NCI-H187 treated with DMSO at 0.1 percent for 48 hours (cell line): ENCODE results near the gene SLC38A3.
"Not testable (repeated sequence)": the region's sequence is repeated elsewhere in the genome, so short reads cannot be mapped to it uniquely, and the experiment has no call there.

ENCODE experiments used
- DNase-seq: peaks from one replicate; lab custom pipeline; 2025; lab: John Stamatoyannopoulos, UW

Gene SLC38A3

DNA sequence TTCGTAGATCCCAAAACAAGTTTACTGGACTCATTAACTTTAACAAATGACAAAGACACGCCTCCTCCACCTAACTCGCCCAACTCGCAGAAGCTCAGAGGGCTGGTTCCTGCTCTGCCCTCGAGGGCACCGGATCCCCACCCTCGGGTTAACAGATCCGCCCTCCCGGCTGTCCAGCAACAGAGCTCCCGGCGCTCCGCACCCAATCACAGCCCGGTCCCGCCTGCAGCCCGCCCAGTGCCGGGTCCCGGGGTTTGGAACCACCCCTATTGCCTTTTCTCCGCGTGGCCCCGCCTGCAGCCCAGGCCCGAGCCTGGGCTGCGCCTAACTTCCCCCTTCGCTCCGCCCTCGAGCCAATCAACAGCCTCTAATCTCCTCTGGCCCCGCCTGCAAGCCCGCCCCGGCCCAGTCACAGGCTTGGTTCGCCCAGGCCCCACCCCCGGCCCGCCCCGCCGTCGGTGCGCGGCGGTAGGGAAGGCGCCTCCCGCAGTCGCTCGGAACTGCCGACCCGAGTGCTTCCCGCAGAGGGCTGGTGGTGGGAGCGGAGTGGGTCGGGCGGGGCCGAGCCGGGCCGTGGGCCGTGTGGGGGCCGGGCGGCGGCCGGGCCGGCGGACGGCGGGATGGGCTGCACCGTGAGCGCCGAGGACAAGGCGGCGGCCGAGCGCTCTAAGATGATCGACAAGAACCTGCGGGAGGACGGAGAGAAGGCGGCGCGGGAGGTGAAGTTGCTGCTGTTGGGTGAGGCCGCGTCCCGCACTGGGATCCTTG is 30.8 kb downstream of the SLC38A3 start, which contains the start of gene GNAI2:
TSS of gene GNAI2 (plus strand) at position 489 of the 768 bp plus-strand sequence. CDS start at position 621, 132 bp downstream.
- DNase-seq = peak; percentile 76

DNA sequence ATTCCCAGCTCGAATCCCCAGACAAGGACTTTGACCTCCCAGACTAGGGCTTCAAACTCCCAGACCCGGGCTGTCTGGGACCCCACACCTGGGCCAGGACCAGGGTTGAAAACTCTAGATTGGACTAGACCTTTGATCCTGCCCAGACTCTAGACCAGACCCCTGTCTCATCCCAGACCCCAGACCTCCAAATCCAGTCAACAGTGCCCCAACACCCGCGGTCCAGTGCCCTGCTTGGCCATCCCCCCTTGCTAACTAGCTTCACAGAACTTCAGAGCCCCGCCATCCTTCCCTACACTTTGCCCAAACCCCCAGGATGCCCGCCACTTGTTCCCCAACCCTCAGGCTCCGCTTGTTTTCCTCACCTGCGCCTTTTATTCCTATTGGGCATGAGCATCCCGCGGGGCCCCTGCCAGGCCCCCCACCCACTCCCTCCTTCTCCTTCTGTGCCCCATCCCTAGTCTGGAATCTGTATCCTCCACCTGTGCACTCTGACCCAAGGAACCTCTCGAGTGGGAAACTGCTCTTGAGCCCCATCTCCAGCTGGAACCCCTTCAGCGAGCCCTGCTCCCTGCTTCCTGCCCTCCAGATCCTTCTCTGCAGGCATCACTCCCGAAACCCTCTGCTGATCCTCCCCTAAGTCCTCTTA is 31.5 kb downstream of the SLC38A3 start:
- no peak for DNase-seq

DNA sequence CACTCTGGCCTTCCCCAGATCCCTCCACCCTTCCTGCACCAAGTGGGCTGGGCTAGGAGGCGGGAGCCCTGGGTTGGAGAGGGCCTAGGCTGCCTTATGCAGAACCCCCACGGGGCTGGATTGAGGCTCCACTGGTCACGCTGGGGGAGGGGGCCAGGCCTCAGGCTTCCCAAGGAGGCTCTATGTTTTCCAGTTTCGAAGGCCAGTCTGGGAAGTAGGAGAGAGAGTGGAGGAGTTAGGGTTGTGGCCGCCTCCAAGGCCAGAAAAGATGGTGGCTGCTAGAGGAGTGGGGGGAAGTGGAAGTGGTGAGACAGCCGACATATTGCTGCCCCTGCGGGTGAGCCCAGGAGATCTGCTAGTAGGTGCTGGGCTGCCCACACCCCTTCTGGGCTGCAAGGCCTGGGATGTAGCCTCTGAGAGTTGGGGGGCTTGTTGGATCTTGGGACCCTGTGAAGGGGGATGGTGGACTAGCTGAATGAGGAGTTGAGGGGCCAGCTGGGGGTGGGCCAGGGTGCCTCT is 32.1 kb downstream of the SLC38A3 start:
- no peak for DNase-seq

DNA sequence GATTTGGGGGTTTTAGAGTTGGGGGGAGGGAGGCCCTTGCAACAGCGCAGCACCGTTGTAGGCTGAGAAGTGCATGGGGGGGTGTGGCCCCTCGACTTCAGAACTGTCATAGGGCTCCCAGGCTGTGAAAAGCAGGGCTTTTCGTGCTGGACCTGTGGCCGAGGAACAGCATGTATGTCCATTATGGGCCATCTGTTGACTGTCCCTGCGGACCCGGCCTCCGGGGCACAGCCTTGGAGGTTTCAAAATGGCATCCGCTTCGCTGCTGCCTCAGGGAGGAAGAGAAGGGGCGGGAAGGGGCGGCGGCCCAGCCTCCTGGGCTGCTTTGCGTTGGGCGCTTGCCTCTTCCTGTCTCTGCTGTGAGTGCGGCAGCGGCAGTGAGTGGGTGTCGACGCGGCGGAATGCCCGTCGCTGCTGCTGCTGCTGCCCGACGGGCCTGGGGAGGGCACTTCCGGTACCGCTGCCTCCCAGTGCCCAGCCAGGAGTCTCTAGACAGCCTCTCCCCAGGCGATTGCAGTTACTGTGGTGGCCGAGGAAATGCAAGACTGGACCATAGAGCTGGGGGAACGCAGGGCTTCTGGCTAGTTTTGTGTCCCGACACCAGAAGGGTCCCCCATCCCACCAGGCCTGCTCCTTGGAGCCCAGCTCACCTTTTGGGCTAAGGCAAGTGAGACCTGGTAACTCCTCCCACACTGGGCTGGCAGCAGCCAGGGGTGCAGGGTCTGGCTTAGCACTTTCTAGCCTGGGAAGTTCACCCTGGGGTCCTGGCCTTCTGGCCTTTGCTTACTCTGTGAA is 32.9 kb downstream of the SLC38A3 start:
- no peak for DNase-seq

- DNase-seq = no peak
Observed at GRCh38 chr3:50238549-50239026, 33.5 kb downstream of the SLC38A3 start.

GRCh38 chr3:50239649-50240048 is 34.6 kb downstream of the SLC38A3 start:
- DNase-seq = no peak

- no peak for DNase-seq
Observed at GRCh38 chr3:50241163-50241562, 36.1 kb downstream of the SLC38A3 start.

GRCh38 chr3:50241713-50242380 is 36.8 kb downstream of the SLC38A3 start:
- no peak for DNase-seq

DNA sequence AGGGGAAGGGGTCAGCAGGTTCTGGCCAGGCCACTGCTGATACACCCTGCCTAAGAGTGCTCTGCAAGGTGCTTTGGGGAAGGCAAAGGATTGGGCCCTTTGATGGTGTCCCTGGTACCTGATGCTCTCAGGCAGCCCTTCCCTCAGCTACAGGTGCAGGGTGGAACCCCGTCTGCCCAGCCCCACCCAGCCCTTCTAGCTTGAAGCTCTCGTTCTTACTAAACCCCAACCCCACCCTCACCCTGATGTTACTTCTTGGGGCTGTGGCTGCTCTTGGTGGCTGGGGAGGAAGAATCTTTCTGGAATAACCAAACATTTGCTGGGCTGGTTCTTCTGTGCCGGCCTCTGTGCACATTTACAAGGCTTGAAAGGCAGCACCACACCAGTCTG is 37.3 kb downstream of the SLC38A3 start:
- DNase-seq = no peak

DNA sequence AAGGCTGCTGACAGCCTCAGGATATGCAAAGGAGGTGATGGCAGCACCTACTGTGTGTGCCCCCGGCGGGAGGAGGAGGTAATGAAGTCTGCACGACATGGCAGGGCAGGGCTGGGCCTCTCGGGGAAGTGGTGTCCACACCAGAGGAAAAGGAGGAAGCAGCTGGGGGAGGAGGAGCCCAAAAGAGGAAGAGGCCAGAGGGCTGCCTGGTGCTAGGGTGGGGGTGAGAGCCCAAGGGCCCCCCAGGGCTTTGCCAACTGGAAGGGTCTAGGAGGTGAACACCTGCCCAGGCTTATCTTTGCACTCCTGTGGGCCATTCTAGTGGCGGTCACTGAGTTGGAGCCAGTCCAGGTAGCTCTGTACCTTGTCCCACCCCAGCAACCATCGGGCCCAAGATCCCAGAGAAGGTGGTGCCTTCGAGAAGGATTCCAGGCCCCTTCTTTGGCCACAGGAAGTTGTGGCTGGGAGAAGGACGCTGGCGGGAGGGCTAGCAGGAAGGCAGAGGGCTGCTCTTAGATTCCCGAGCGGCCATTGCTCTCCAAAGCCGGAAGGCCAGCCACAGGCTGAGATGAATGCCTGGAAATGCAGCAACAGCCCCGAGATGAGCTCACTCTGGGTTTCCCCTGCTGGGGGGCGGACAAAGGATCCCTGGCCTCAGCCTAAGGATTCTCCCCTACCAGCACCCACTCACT is 37.9 kb downstream of the SLC38A3 start:
- DNase-seq = no peak

DNA sequence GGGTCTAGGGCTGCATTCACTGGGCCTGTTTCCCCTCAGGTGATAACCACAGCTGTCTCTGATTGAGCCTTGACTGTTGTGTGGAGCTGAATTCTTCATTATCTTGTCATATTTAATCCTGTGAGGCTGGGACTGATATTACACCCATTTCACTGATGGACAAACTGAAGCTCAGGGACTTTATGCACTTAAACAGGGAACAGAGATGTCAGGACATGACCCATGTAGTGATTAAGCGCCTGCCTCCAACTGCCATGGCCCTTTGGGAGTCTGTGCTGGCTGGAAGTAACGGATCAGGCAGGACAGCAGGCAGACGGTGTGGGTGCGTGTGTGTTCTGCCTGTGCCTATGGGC is 38.4 kb downstream of the SLC38A3 start:
- DNase-seq = no peak

DNA sequence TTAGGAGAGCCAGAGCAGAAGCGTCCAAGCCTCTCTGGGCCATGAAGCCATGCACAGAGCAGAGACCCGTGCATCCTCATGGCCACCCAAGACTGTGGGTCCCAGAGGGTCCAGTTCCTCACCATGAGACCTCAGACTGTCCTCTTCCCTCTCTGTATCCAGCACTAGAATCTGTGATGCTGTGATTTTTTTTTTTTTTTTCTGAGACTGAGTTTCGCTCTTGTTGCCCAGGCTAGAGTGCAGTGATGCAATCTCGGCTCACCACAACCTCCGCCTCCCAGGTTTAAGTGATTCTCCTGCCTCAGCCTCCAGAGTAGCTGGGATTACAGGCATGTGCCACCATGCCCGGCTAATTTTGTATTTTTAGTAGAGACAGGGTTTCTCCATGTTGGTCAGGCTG is 39.7 kb downstream of the SLC38A3 start:
- DNase-seq = not testable (repeated sequence)

GRCh38 chr3:50245251-50245745 is 40.2 kb downstream of the SLC38A3 start:
- no peak for DNase-seq

DNA sequence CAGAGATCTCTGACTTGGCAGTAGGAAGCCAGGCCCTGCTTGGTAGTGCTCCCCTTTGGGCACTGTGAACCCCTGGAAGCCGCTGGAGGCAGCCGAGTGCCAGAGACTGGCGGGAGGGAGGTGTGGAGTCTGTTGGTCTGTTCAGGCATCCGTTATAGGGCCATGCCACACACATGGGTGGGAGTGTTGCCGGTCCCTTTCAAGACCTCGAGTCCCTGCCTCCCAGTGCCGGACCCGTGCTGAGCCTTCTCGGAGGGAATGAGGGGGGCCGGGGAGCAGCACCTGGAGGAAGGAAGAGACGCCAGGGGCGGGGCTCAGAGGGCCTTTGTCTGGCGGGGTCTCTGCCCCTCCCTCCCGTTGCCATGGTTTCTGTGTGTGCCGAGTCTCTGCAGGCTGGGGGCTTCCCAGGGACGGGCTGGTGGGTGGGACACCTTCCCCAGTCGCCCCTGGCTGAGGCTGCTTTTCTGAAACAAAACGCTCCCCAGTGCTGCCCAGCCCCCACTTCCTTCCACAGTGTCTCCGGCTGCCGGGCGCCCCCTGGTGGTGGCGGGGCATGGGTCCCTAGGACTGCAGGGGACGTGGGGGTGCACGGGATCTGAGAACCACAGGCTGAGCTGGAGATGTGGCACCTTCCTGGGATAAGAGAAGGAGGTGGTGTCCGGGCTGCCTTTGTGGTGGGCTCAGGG is 40.9 kb downstream of the SLC38A3 start:
- DNase-seq = no peak

GRCh38 chr3:50246517-50246954 is 41.5 kb downstream of the SLC38A3 start:
- DNase-seq = no peak

DNA sequence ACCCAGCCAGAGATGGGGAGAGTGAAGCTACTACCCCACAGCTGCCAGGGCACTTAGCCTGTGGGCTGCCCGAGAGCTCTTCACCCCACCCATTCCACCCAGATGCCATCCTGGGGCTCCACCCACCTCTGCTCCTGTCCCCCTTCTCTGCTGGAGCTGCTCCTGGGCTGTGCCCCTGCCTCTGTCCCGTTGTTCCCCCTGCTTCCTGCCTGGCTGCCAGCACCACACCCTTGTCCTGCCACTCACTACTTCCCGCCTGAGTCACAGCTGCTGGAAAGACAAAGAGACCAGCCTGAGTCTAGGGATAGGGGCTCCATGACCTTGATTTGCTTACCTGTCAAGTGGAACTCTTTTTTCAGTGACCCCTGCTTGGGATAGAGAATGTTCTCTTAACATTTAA is 43.3 kb downstream of the SLC38A3 start:
- DNase-seq = no peak

- no peak for DNase-seq
Observed at GRCh38 chr3:50249457-50249856, 44.4 kb downstream of the SLC38A3 start.

DNA sequence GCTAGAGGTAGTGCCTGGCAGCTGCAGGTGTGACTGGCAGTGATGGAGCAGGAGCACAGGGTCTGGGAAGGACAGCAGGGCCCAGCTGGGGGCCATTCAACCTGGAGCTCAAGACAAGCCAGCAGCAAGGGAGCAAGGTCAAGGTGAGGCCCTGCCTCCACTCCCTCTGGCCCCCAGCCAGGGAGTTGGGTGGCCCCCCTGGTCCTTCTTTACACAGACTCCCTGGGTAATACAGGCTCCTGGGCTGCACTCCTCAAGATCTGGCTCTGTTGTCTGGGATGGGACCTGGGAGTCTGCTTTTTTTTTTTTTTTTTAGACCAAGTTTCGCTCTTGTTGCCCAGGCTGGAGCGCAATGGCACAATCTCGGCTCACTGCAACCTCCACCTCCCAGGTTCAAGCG is 45.4 kb downstream of the SLC38A3 start:
- DNase-seq = no peak

DNA sequence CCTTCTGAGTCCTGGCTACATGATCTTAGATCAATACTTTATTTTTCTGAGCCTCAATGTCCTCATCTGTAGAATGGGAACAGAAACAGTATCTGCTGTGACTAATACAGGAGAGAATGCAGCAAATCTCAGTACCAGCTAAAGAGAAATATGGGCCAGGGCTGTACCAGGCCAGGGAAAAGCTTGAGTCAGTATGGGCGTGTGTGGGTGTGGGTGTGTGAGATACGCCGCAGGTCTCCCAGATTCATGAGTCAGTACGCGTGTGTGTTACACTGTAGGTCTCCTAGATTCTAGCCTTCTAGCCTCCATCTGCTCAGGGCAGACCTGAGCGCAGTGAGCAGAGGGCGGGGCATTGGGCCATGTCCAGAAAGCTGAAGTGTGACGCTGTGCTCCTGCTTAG is 46.1 kb downstream of the SLC38A3 start:
- no peak for DNase-seq

DNA sequence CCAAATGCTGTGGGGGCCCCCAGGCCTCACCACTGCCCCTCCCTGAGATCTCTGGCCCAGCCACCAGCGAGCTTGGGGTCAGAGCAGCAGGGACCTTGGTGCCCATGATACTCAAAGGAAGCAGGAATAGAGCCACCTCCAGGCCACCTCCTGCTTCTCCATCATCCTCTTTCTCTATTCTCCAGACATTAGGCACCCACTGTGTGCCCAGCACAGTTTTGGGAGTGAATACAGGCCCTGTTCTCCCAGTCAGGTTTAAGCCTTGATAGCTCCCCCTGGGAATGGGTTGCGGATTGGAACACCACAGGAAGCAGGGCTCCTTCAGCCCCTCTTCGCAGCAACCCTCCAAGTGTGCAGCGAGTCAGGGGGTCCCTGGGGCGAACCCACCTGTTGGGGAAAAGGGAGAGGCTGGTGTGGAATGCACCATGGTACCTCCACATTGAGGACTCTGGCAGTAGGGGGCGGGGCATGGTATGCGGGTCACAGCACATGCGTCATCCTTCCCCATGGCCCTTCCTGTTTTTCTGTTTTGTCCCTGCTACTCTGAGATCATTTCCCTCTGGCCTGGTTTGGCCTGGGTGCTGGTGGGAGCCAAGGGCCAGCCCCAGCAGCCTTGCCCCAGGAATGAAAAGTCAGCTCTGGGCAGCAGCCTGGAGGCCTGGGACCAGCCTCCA is 49.6 kb downstream of the SLC38A3 start:
- no peak for DNase-seq
